Neutrophil (primary cell): Measurements from ENCODE around the gene ADCY1.

Source experiments
- H3K27ac ChIP-seq: fragments of 200-600 bp; sonication (generic); 2 replicates; pipeline ENCODE4 v1.5.1; 2016; ENCODE audit warnings: mild to moderate bottlenecking, moderate library complexity
- H3K27me3 ChIP-seq: fragments of 200-600 bp; sonication (generic); 2 replicates; pipeline ENCODE4 v1.6.0; 2016; ENCODE audit warnings: mild to moderate bottlenecking
- H3K36me3 ChIP-seq: fragments of 200-600 bp; sonication (generic); 2 replicates; pipeline ENCODE4 v1.5.1; 2017
- H3K4me1 ChIP-seq, 2 experiments: fragments of 200-600 bp in 1 of 2; sonication (generic) in 1 of 2; 1 replicate in 1 of 2; 2 replicates in 1 of 2; pipeline versions ENCODE4 v1.5.1 to v1.6.1; 2013 to 2016; ENCODE audit warnings: low read depth in 1 of 2, low read length in 1 of 2, mild to moderate bottlenecking in 1 of 2, moderate library complexity in 1 of 2; ENCODE audit not compliant: control insufficient read depth in 1 of 2, insufficient read depth in 1 of 2
- H3K4me3 ChIP-seq, 2 experiments: fragments of 200-600 bp in 1 of 2; sonication (generic) in 1 of 2; 1 replicate in 1 of 2; 2 replicates in 1 of 2; pipeline ENCODE4 v1.5.1; 2013 to 2016; ENCODE audit warnings: low read depth in 1 of 2, low read length in 1 of 2, mild to moderate bottlenecking in 1 of 2, moderate library complexity in 1 of 2
- H3K9me3 ChIP-seq: fragments of 200-600 bp; sonication (generic); 2 replicates; pipeline ENCODE4 v1.5.1; 2016
- TF ChIP-seq, protein P1 (sequence below): fragments of 200-600 bp; sonication (generic); IDR thresholded peaks from 2 replicates; pipeline ENCODE4 v1.5.1; 2016; ENCODE audit warnings: antibody characterized with exemption

ADCY1 gene

DNA sequence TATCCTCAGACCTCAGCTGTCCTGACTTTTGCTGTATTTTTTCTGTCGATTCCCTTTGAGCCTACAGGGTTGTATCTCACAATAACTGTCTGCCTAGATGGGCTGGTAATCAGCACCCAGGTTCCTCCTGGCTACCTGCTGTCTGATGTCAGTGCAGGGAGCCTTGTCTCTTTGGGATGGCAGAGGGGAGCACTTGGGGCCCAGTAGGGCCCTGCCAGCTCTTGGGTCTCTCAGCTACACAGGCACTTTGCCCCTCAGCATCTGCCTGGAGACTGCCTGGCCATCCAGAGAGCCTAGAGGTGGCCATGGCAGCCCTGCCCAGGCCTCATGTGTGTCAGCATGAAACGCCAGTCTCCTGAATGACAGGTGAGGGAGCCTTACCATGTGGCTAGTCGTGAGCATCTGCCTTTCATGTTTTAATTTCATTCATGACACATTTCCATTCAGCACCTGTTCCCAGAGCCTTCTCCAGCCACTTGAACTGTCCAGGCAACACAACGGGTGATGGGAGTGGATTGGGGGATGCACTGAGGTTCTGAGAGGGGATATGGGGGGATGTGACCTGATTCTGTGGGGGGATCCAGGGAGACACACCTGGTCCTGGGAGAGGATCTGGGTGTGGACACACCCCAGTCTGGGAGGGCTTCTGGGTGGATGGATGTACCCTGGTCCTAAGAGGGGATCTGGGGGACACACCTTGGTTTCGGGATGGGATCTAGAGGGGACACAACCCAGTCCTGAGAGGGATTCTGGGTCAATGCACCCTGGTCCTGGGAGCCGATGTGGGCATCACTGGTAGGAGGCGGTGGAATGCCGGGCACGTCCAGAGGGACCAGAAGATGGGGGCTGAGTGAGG is 21.9 kb downstream of the ADCY1 start:
- Histone ChIP-seq H3K27ac (no peak overlapping the region), H3K9me3 (no peaks in the 10 kb centered on the region), H3K36me3 (no peaks in the 10 kb centered on the region), H3K4me3 (no peak overlapping the region), H3K27me3 (no peaks in the 10 kb centered on the region), H3K4me1 (no peaks in the 10 kb centered on the region)
- TF ChIP-seq, protein P1, sequence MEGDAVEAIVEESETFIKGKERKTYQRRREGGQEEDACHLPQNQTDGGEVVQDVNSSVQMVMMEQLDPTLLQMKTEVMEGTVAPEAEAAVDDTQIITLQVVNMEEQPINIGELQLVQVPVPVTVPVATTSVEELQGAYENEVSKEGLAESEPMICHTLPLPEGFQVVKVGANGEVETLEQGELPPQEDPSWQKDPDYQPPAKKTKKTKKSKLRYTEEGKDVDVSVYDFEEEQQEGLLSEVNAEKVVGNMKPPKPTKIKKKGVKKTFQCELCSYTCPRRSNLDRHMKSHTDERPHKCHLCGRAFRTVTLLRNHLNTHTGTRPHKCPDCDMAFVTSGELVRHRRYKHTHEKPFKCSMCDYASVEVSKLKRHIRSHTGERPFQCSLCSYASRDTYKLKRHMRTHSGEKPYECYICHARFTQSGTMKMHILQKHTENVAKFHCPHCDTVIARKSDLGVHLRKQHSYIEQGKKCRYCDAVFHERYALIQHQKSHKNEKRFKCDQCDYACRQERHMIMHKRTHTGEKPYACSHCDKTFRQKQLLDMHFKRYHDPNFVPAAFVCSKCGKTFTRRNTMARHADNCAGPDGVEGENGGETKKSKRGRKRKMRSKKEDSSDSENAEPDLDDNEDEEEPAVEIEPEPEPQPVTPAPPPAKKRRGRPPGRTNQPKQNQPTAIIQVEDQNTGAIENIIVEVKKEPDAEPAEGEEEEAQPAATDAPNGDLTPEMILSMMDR, result no peak

DNA sequence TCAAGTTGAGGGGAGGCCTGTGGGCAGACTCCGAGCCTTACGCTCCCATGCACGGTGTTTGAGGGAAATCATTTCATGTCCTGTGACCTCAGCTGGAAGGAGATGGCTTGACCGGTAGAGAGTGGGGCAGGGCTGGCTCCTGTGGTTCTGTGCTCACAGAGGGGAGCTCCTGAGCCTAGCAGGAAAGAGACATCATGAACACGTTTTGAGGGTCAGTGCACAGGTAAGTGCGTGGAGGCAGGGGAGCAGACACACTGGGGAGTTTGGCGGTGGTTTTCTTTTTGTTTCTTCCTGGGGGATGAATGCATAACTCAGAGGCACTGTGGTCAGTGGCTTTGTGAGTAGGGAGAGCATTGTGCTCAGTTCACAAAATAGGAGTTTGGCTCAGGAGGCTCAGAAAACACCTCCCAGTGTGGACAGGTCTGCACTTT is 22.5 kb downstream of the ADCY1 start:
- Histone ChIP-seq H3K4me3 (no peak overlapping the region), H3K27me3 (no peaks in the 10 kb centered on the region), H3K36me3 (no peaks in the 10 kb centered on the region), H3K4me1 (no peaks in the 10 kb centered on the region), H3K9me3 (no peaks in the 10 kb centered on the region), H3K27ac (no peak overlapping the region)
- TF ChIP-seq, protein P1, result no peak

DNA sequence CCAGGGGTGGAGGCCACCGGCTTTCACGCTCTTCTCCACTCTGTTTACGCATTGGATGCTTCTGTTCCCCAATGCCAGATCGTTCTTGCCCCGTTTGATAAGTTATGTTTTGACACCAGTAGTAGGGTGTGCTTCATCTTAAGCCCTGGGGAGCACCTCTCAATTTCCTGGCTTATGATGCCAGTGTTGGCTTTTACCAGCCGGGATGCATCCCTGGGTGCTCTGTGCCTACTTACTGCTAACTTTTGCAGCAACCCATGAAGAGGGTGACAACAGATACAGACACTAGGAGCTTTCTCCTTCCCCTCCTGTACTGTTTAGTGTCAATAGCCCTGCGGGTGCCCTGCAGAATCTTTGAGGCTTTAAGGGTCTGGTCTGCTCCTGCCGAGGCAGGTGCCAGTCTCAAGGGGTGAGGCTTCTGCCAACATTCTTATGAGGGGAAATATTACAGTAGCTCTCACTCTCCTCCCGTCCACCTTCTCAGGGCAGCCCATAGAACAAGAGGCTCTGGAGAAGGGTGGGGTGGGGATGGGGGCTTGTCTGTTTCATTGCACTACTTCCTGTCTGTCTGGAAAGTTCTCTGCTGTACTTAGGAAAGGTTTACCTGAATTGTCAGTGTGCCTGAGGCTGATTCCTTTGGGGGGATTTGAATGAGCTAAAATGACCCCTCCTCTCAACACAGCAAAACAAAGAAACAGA is 23.3 kb downstream of the ADCY1 start:
- Histone ChIP-seq H3K36me3 (no peaks in the 10 kb centered on the region), H3K27me3 (no peaks in the 10 kb centered on the region), H3K27ac (no peak overlapping the region), H3K4me1 (no peaks in the 10 kb centered on the region), H3K4me3 (no peak overlapping the region), H3K9me3 (no peaks in the 10 kb centered on the region)
- TF ChIP-seq, protein P1, result no peak

DNA sequence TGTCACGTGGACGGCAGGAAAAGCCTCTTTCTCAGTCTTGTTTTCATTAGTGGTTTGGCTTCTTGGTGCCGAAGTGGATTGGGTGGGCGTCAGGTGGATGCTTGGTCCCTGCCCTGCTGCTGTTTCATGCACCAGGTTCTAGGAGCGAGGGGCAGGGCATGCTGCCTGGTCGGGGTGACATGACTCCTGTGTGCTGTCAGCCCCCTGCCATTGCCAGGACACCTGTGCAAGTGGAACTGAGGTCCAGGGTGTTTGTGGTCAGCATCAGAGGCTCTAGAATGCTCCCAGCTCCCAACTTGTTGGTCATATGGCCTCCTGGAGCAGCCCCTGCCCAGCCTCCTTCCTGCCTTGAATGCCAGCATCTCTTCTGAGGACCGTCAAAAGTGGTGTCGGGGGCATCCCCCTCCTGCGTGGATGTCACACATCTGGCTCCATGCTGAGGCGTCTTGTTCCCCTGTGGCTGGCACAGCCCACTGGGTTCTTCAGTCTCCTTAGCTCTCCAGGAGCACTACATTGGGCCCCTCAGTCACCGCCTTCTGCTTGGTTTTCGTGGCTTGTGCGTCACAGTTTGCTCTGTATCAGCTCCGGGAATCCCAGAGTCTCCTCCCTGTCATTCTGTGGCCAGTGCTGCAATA is 24.8 kb downstream of the ADCY1 start:
- Histone ChIP-seq H3K27me3 (no peaks in the 10 kb centered on the region), H3K4me1 (no peaks in the 10 kb centered on the region), H3K9me3 (no peaks in the 10 kb centered on the region), H3K4me3 (no peak overlapping the region), H3K36me3 (no peaks in the 10 kb centered on the region), H3K27ac (no peak overlapping the region)
- TF ChIP-seq, protein P1, result no peak

DNA sequence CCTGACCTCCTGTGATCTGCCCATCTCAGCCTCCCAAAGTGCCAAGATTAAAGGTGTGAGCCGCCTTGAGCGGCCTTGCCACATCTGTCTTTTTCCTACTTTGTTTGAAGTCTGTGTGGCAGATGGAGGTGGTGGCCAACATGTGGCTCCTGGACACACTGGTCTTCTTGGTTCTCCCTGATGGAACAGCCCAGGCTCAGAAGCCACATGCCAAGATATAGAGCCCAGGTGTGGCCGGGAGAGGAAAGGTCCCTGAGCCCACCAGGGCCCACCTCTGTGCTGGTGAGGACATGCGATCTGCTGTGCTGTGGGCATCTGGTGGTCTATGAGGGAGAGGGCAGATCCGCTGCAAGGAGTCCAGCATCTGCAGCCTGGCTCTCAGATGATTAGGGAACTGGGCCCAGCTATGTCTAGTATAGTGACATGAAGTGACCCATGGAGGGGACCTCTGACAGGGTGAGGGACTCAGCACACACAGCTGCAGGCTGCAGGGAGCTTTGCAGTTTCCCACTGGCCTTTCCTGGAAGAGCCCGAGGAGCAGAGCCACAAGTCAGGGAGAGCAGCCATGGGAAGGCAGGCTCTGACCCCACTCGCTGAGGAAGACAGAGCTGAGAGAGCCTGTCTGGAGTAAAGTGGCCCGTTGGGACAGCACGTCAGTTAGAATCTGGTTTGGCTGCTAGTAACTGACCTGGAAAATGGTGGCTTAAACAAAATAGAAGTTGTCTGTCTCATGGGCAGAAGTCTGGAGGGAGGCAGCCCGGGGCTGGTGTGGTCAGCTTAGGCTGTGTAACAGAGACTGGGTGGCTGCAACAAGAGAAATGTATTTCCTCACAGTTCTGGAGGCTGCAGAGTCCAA is 25.9 kb downstream of the ADCY1 start:
- Histone ChIP-seq H3K4me1 (no peaks in the 10 kb centered on the region), H3K27me3 (no peaks in the 10 kb centered on the region), H3K36me3 (no peaks in the 10 kb centered on the region), H3K27ac (no peak overlapping the region), H3K4me3 (no peak overlapping the region), H3K9me3 (no peaks in the 10 kb centered on the region)
- TF ChIP-seq, protein P1, result no peak
